Neural crest cell (in vitro differentiated cells): ENCODE measurements around the gene ERCC6L2. TPM values are rescaled to one million over a fixed set of nuclear protein-coding genes. Genes with fewer than 3 reads are reported as not detected.

Experiments used
- DNase-seq: peaks from one replicate; pipeline ENCODE4 v3.0.0; 2021; ENCODE audit warnings: low read depth, mixed read lengths, low spot score
- H3K27ac Mint-ChIP-seq: one replicate; pipeline ENCODE4 v1.8.0; 2021; ENCODE audit warnings: mild to moderate bottlenecking, mixed read lengths; ENCODE audit not compliant: unreplicated experiment
- H3K27me3 Mint-ChIP-seq: 2 replicates; pipeline ENCODE4 v1.8.0; 2021; ENCODE audit warnings: low read depth, mild to moderate bottlenecking, mixed read lengths
- H3K36me3 Mint-ChIP-seq: 2 replicates; pipeline ENCODE4 v1.8.0; 2021; ENCODE audit warnings: low read depth, mild to moderate bottlenecking, mixed read lengths
- H3K4me1 Mint-ChIP-seq: 2 replicates; pipeline ENCODE4 v1.8.0; 2021; ENCODE audit warnings: mixed read lengths
- H3K4me3 Mint-ChIP-seq: one replicate; pipeline ENCODE4 v1.8.0; 2021; ENCODE audit warnings: mild to moderate bottlenecking, mixed read lengths
- H3K9me3 Mint-ChIP-seq: 2 replicates; pipeline ENCODE4 v1.8.0; 2021; ENCODE audit warnings: mixed read lengths
- total RNA-seq: library from RNA; stranded (reverse); gene quantifications from 2 replicates; pipeline ENCODE4 v1.2.1, GENCODE V29; 2021
- TF ChIP-seq, protein P1 (sequence below): fragments of 200-600 bp; sonication (generic); conservative IDR thresholded peaks from 2 replicates; pipeline ENCODE4 v1.5.0; 2021; ENCODE audit warnings: antibody characterized with exemption, mild to moderate bottlenecking

The ERCC6L2 gene
- total RNA-seq, 1 donor from 2014 or later = 58.1 TPM

DNA sequence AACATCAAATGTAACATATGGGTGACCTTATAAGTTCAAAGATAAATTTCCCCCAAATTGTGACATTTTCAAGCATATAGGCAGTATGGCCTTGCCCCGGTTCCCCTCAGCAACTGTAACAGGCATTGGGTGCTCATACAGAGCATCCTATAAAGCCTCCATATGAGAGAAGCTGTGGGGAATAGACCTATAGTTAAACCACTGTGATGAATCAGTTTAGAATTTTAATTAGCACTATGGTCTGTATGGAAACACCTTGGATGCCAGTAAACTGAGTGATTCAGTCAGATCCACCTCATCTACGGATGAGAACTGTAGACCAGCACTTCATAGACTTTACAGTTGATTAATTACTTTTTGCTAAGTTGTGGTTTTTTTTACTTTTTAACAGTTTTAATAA lies 79.4 kb downstream of the ERCC6L2 start:
- H3K9me3 Mint-ChIP-seq = peaks cover 3% of the 10 kb centered on the region

DNA sequence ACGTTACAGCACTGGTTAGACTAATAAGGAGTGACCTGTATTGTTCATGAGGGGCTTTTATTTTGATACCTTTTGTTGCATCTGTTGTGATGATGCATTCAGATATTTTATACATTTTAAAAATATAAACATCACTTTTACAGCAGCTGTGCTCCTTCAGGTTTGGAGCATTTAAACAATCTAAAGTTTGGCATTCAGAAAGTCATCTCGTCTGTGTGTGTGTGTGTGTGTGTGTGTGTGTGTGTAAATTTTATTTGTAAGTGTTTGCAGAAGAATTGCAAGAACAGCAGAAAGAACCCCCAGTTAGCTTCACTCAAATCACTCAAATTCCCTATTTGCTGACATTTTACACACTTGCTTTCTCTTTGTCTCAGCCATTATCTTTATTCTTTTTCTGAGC lies 87.4 kb downstream of the ERCC6L2 start:
- TF ChIP-seq, protein P1, sequence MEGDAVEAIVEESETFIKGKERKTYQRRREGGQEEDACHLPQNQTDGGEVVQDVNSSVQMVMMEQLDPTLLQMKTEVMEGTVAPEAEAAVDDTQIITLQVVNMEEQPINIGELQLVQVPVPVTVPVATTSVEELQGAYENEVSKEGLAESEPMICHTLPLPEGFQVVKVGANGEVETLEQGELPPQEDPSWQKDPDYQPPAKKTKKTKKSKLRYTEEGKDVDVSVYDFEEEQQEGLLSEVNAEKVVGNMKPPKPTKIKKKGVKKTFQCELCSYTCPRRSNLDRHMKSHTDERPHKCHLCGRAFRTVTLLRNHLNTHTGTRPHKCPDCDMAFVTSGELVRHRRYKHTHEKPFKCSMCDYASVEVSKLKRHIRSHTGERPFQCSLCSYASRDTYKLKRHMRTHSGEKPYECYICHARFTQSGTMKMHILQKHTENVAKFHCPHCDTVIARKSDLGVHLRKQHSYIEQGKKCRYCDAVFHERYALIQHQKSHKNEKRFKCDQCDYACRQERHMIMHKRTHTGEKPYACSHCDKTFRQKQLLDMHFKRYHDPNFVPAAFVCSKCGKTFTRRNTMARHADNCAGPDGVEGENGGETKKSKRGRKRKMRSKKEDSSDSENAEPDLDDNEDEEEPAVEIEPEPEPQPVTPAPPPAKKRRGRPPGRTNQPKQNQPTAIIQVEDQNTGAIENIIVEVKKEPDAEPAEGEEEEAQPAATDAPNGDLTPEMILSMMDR = no peak
- H3K4me1 Mint-ChIP-seq = peaks cover 6% of the 10 kb centered on the region
- peaks cover 38% of the 10 kb centered on the region for H3K36me3 Mint-ChIP-seq
- H3K27me3 Mint-ChIP-seq = no peaks in the 10 kb centered on the region
- no peak overlapping the region for H3K27ac Mint-ChIP-seq
- no peak overlapping the region for H3K4me3 Mint-ChIP-seq
- H3K9me3 Mint-ChIP-seq = peaks cover 2% of the 10 kb centered on the region
- no peak for DNase-seq

More for the DNA sequence above, 79.4 kb downstream of the ERCC6L2 start:
- Mint-ChIP-seq H3K4me1 (no peaks in the 10 kb centered on the region), H3K27ac (no peak overlapping the region), H3K27me3 (no peaks in the 10 kb centered on the region), H3K36me3 (peaks cover 50% of the 10 kb centered on the region), H3K4me3 (no peak overlapping the region)
- TF ChIP-seq, protein P1 = no peak
- DNase-seq = no peak

DNA sequence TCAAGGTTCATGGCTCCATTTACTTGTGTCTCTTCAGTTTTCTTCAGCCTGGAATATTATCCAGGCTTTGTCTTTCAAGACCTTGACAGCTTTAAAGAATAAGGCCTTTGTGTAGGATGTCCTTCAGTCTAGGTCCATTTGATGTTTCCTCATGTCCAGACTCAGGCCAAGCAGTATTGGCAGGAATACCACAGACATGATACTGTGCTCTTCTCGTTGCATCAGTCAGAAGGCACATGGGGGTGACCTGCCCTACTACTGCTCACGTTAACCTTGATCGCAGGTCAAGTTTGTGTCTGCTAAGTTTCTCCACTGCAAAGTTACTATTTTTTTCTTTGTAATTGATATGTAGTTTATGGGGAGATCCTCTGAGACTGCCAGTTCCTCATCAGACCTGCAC lies 88.2 kb downstream of the ERCC6L2 start:
- Mint-ChIP-seq H3K4me1 (peaks cover 6% of the 10 kb centered on the region), H3K27ac (no peak overlapping the region), H3K9me3 (peaks cover 2% of the 10 kb centered on the region), H3K4me3 (no peak overlapping the region), H3K27me3 (no peaks in the 10 kb centered on the region), H3K36me3 (peaks cover 31% of the 10 kb centered on the region)
- DNase-seq = no peak
- TF ChIP-seq, protein P1 = no peak

DNA sequence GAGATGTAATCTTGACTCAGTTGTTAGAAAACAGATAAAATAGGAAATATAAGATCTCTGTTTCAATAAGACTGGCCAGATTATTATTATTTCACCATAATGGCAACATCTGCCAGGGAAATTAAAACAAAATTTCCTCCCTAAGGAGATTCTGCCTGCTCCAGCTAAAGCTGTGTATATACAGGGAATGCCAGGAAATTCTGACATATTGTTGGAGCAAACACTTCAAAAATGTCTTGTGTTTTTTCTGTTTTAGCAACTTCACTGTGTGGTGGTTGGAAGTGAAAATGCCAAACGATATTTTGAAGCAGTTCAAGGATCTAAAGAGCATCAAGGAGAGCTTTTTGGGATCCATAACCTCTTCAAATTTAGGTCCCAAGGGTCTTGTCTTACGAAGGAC lies 90.8 kb downstream of the ERCC6L2 start:
- Mint-ChIP-seq H3K4me3 (no peak overlapping the region), H3K27ac (no peak overlapping the region), H3K36me3 (peaks cover 14% of the 10 kb centered on the region), H3K9me3 (peaks cover 2% of the 10 kb centered on the region), H3K27me3 (no peaks in the 10 kb centered on the region), H3K4me1 (peaks cover 6% of the 10 kb centered on the region)
- no peak for DNase-seq
- TF ChIP-seq, protein P1 = no peak

DNA sequence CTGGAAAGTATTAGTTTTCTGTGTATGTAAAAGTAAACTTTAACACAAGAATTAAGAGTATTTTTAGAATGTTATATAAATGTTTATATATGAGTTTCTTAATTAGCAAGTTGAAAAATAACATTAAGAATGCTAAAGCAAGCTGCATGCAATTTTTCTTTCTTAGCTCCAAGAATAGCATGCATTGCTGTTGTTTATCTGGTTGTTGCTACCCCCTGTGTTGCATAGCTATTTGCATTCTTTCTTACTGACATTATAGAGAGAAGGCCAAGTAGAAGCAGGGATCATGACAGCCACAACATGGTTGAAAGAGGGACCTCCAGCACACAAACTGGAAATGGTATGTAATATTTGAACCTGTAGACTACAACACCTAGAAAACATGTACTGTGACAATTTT lies 94.8 kb downstream of the ERCC6L2 start:
- H3K9me3 Mint-ChIP-seq = no peaks in the 10 kb centered on the region
- H3K27me3 Mint-ChIP-seq = no peaks in the 10 kb centered on the region
- H3K4me1 Mint-ChIP-seq = no peaks in the 10 kb centered on the region
- peaks cover 20% of the 10 kb centered on the region for H3K36me3 Mint-ChIP-seq
- TF ChIP-seq, protein P1 = no peak
- no peak overlapping the region for H3K27ac Mint-ChIP-seq
- H3K4me3 Mint-ChIP-seq = no peak overlapping the region
- DNase-seq = no peak

DNA sequence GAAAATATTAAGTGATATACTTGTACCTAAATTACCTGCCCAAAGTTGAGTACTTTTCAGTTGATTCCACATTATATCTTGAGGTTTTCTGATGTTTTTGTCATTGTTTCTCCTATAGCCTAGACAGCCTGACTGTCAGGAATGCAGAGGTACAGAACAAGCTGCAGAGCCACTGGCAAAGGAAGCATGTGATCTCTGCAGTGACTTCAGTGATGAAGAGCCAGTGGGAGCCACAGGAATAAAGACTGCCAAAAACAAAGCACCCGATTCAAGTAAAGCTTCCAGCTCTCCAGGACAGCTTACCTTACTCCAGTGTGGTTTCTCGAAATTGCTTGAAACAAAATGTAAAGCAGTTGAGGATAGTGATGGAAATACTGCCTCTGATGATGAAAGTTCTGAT lies 96.3 kb downstream of the ERCC6L2 start:
- H3K9me3 Mint-ChIP-seq = no peaks in the 10 kb centered on the region
- H3K27me3 Mint-ChIP-seq = no peaks in the 10 kb centered on the region
- H3K4me3 Mint-ChIP-seq = no peak overlapping the region
- TF ChIP-seq, protein P1 = no peak
- peaks cover 20% of the 10 kb centered on the region for H3K36me3 Mint-ChIP-seq
- no peak for DNase-seq
- no peaks in the 10 kb centered on the region for H3K4me1 Mint-ChIP-seq
- H3K27ac Mint-ChIP-seq = no peak overlapping the region
